PC-3 (cell line): ENCODE results near the gene NUTM1. TPM values are rescaled to one million over a fixed set of nuclear protein-coding genes. Genes with fewer than 3 reads are reported as not detected.

Source experiments
- ATAC-seq: fragments of 200-7000 bp; cut with Tn5 transposase; 2 replicates; pipeline ENCODE4 v1.9.1; 2020; ENCODE audit warnings: mild to moderate bottlenecking, moderate library complexity
- BruUV-seq: library from RNA; stranded (reverse); fragments of 400-500 nt; replicated peaks from 2 replicates; lab custom pipeline; 2021; lab: Mats Ljungman, UMichigan
- CTCF ChIA-PET: fragments of 300-600 bp; sonication (Branson Sonifier 250); formaldehyde crosslinking; loops from one replicate; lab custom pipeline; 2022; ENCODE audit warnings: antibody characterized with exemption; lab: Charles Lee
- POLR2A ChIA-PET: fragments of 300-600 bp; sonication (Branson Sonifier 250); formaldehyde crosslinking; loops from one replicate; lab custom pipeline; 2022; ENCODE audit warnings: antibody characterized with exemption; ENCODE audit not compliant: unreplicated experiment; lab: Charles Lee
- DNase-seq: peaks from one replicate; pipeline ENCODE4 v3.0.0-alpha.2; 2015
- H2AFZ ChIP-seq: fragments of 300-600 bp; sonication (generic); 2 replicates; pipeline ENCODE4 v1.6.0; 2016; ENCODE audit warnings: antibody characterized with exemption, low read length
- H3F3A ChIP-seq: fragments of 300-600 bp; sonication (generic); one replicate; pipeline ENCODE4 v1.6.0; 2017; ENCODE audit warnings: antibody characterized with exemption, low read length, control low read depth, mild to moderate bottlenecking; ENCODE audit not compliant: unreplicated experiment
- H3K27ac ChIP-seq: fragments of 300-600 bp; sonication (generic); 2 replicates; pipeline ENCODE4 v1.5.1; 2016; ENCODE audit warnings: mild to moderate bottlenecking, low read length
- H3K27me3 ChIP-seq: fragments of 300-600 bp; sonication (generic); 2 replicates; pipeline ENCODE4 v1.6.1; 2016; ENCODE audit warnings: low read length, mixed read lengths
- H3K36me3 ChIP-seq: fragments of 300-600 bp; sonication (generic); 2 replicates; pipeline ENCODE4 v1.6.1; 2016; ENCODE audit warnings: low read depth, mixed run types, low read length, mixed read lengths
- H3K4me1 ChIP-seq: fragments of 300-600 bp; sonication (generic); 2 replicates; pipeline ENCODE4 v1.5.1; 2016; ENCODE audit warnings: low read length; ENCODE audit not compliant: insufficient read depth
- H3K4me2 ChIP-seq: fragments of 300-600 bp; sonication (generic); 2 replicates; pipeline ENCODE4 v1.6.0; 2016; ENCODE audit warnings: low read length
- H3K4me3 ChIP-seq: fragments of 300-600 bp; sonication (generic); 2 replicates; pipeline ENCODE4 v1.5.1; 2016; ENCODE audit warnings: mild to moderate bottlenecking, low read length, mixed read lengths
- H3K79me2 ChIP-seq: fragments of 300-600 bp; sonication (generic); 2 replicates; pipeline ENCODE4 v1.6.1; 2017; ENCODE audit warnings: low read length, mixed read lengths
- H3K9ac ChIP-seq: fragments of 300-600 bp; sonication (generic); 2 replicates; pipeline ENCODE4 v1.6.0; 2016; ENCODE audit warnings: mild to moderate bottlenecking, low read length
- H3K9me2 ChIP-seq: fragments of 300-600 bp; sonication (generic); replicated peaks from 2 replicates; pipeline ENCODE4 v1.6.1; 2016; ENCODE audit warnings: mixed run types, low read length, mixed read lengths
- H3K9me3 ChIP-seq: fragments of 300-600 bp; sonication (generic); 2 replicates; pipeline ENCODE4 v1.6.1; 2016; ENCODE audit warnings: low read length, mixed read lengths
- H4K20me1 ChIP-seq: fragments of 300-600 bp; sonication (generic); 2 replicates; pipeline ENCODE4 v1.6.1; 2016; ENCODE audit warnings: low read length, mixed read lengths
- CTCF ChIP-seq: fragments of 300-600 bp; sonication (generic); conservative IDR thresholded peaks from 2 replicates; pipeline ENCODE4 v1.5.1; 2017; ENCODE audit warnings: antibody characterized with exemption, low read depth, mild to moderate bottlenecking, low read length
- EZH2 ChIP-seq: fragments of 300-600 bp; sonication (generic); IDR thresholded peaks from one replicate; pipeline ENCODE4 v1.6.1; 2017; ENCODE audit warnings: antibody characterized with exemption, mild to moderate bottlenecking, low read length; ENCODE audit not compliant: unreplicated experiment
- EZH2phosphoT487 ChIP-seq: fragments of 300-600 bp; sonication (generic); IDR thresholded peaks from 2 replicates; pipeline ENCODE4 v1.6.1; 2018; ENCODE audit warnings: mild to moderate bottlenecking, antibody characterized with exemption, low read length, borderline replicate concordance
- intact Hi-C: fragments of 100-400 bp; cut with micrococcal nuclease; formaldehyde crosslinking; loops from 2 replicates; pipeline ENCODE4 v1.9.0; 2023
- total RNA-seq: library from RNA; depleted of rRNA; stranded (reverse); fragments of >200 nt; gene quantifications from 2 replicates; pipeline ENCODE4 v1.2.3, GENCODE V29; 2014

Gene NUTM1
- total RNA-seq, 1 experiment from 2014 or later, result 0.04 TPM

GRCh38 chr15:34336991-34337556 lies 6.0 kb upstream of the NUTM1 start:
- no peak for TF ChIP-seq CTCF
- TF ChIP-seq EZH2phosphoT487, result no peak
- no peak for TF ChIP-seq EZH2
- H3K9ac ChIP-seq, result peak overlapping the region; percentile 77
- ATAC-seq (no peak; the same call in none of the 2 replicates), DNase-seq (no peak)
- no peaks in the 10 kb centered on the region for H3K9me2 ChIP-seq
- ChIA-PET POLR2A (interaction anchor here (0.5 to 0.6 kb wide), 2 partner anchors 24 to 227 kb away, joined by 3 to 5 read pairs; no protein-coding TSS in a partner anchor), CTCF (interaction anchor here (0.9 kb wide), 1 partner anchor 127 kb away, joined by 3 read pairs; the partner anchor contains the start of gene KATNBL1)
- H3K4me3 ChIP-seq, result peak overlapping the region; percentile 90
- H3K79me2 ChIP-seq, result peaks cover 71% of the 10 kb centered on the region
- intact Hi-C loops, result no loop called here
- H3K9me3 ChIP-seq, result no peaks in the 10 kb centered on the region
- peaks cover 21% of the 10 kb centered on the region for H3K36me3 ChIP-seq
- no peaks in the 10 kb centered on the region for H3K27me3 ChIP-seq
- H3K27ac ChIP-seq, result peak overlapping the region; percentile 93
- peak overlapping the region; percentile 96 for H3K4me2 ChIP-seq
- peaks cover 25% of the 10 kb centered on the region for H3F3A ChIP-seq
- BruUV-seq, result no TSS peak
- no peaks in the 10 kb centered on the region for H4K20me1 ChIP-seq
- H2AFZ ChIP-seq, result peak overlapping the region; percentile 73
- peaks cover 68% of the 10 kb centered on the region for H3K4me1 ChIP-seq

DNA sequence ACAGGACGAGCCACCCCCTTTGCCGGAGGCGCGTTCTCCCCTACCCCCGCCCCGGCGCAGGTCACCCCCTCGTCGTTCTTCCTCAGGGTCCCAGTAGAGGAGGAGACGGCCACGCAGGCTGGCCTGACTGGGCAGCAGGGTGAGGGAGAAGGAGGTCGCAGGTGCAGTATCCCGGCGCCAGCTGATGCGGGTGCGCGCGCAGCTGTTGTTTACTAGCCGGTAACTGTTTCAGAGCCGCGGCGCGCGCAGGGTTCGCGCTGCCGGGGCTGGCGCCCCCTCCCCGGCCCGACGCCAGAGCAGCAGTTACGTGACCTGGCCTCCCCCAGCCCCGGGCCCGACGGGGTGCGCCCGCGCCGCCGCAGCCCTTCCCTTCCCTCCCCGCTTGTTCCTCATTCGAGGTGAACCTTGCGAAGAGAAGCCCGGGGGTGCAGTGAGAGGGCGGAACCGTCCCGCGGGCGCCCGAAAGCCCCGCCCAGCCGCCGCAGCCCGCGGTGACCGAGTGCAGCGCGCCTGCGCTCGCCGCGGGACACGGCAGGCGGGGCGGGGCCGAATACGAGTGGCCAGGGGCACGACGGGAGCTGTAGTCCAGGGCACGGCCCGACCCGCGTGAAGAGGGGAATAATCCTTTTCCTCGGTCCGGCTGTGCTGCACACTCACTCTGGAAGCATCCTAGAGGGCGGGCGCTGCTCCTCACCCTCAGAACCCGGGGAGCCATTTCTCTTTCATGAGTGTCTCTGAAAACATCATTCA lies 5.4 kb upstream of the NUTM1 start, which contains the start of gene SLC12A6:
TSS of gene SLC12A6 (minus strand) at position 225 of the 750 bp plus-strand sequence. CDS start 1,101 bp downstream, outside the sequence.
- Histone ChIP-seq H3K4me3 (peak within 1 kb of the TSS; percentile 90), H3F3A (peaks cover 25% of the 10 kb centered on the region), H3K9me2 (no peaks in the 10 kb centered on the region), H4K20me1 (no peaks in the 10 kb centered on the region), H3K79me2 (peaks cover 75% of the 10 kb centered on the region), H3K4me2 (peak within 1 kb of the TSS; percentile 96), H3K4me1 (peaks cover 68% of the 10 kb centered on the region), H3K9ac (peak within 1 kb of the TSS; percentile 77), H3K27ac (peak within 1 kb of the TSS; percentile 93), H3K9me3 (no peaks in the 10 kb centered on the region), H3K36me3 (peaks cover 18% of the 10 kb centered on the region), H2AFZ (peak within 1 kb of the TSS; percentile 73), H3K27me3 (no peaks in the 10 kb centered on the region)
- TF ChIP-seq CTCF, result no peak
- no peak for TF ChIP-seq EZH2
- no peak for TF ChIP-seq EZH2phosphoT487
- DNase-seq (peak; percentile 95), ATAC-seq (peak; percentile 82)
- ChIA-PET POLR2A (interaction anchor here (0.6 to 0.7 kb wide), 2 partner anchors 30 to 228 kb away, joined by 3 to 5 read pairs; partner anchors contain the start of gene LPCAT4), CTCF (interaction anchor here (0.7 to 1.0 kb wide), 4 partner anchors 62 to 291 kb away, joined by 3 to 5 read pairs (median 3); partner anchors contain the start of gene KATNBL1)
- intact Hi-C loops, result loop anchor here (1.0 kb wide), 1 partner anchor 227 kb away; no protein-coding TSS in a partner anchor
- BruUV-seq, result no TSS peak
